GM12891 (cell line): ENCODE measurements around the gene TNFSF11.

Experiments used
- DNase-seq: peaks from one replicate; pipeline ENCODE4 v3.0.0; 2011; ENCODE audit warnings: low spot score; ENCODE audit not compliant: insufficient read length
- FAIRE-seq: peaks from 2 replicates; lab custom pipeline; 2011; peaks lifted over from hg19 to GRCh38; lab: Jason Lieb, UNC
- PAX5 ChIP-seq: IDR thresholded peaks from 2 replicates; pipeline ENCODE4 v1.6.1; 2011; ENCODE audit warnings: low read length, moderate library complexity, mild to moderate bottlenecking; ENCODE audit not compliant: insufficient read depth, severe bottlenecking
- POLR2A ChIP-seq: IDR thresholded peaks from 2 replicates; pipeline ENCODE4 v1.6.1; 2011; ENCODE audit warnings: low read depth, low read length, control low read depth
- POLR2AphosphoS5 ChIP-seq: IDR thresholded peaks from 2 replicates; pipeline ENCODE4 v1.6.1; 2011; ENCODE audit warnings: low read depth, low read length, control low read depth
- POU2F2 ChIP-seq: IDR thresholded peaks from 2 replicates; pipeline ENCODE4 v1.6.1; 2011; ENCODE audit warnings: low read depth, mild to moderate bottlenecking, control low read depth, low read length, moderate library complexity
- SPI1 ChIP-seq: IDR thresholded peaks from 2 replicates; pipeline ENCODE4 v1.6.1; 2011; ENCODE audit warnings: low read depth, low read length, control low read depth
- TAF1 ChIP-seq: IDR thresholded peaks from 2 replicates; pipeline ENCODE4 v1.6.1; 2011; ENCODE audit warnings: low read depth, low read length, control low read depth

TNFSF11 gene

DNA sequence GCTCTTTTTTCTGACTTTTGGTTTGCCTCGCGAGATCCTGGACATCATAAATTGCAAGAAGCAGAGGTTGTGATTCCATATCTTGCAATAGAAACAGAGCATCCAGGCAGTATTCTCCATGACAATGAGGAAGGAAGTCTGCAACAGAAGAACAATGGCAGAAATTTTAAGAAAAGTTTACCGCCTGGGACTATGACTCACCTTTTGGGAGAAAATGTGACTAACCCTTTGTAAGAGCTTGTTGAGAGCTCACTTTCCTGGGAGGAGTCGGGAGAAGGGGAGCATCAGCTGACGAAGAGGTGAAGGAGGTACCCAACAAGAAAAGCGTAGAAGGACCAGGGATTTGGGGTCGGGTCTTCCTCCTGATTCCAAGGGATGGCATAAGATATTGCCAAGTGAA, 34.3 kb upstream of the TNFSF11 start:
- FAIRE-seq (no peak), DNase-seq (no peak)
- TF ChIP-seq POLR2AphosphoS5 (no peak), POLR2A (no peak), TAF1 (no peak), PAX5 (no peak), POU2F2 (no peak), SPI1 (no peak)

GRCh38 chr13:42543215-42543797, 30.6 kb upstream of the TNFSF11 start:
- no peak for DNase-seq
- TF ChIP-seq TAF1 (no peak), POU2F2 (no peak), PAX5 (no peak), SPI1 (no peak), POLR2A (no peak), POLR2AphosphoS5 (no peak)
- FAIRE-seq, result no peak

GRCh38 chr13:42544246-42544926, 29.6 kb upstream of the TNFSF11 start:
- FAIRE-seq (no peak), DNase-seq (no peak)

GRCh38 chr13:42545842-42546241, 28.1 kb upstream of the TNFSF11 start:
- TF ChIP-seq PAX5, result no peak
- no peak for TF ChIP-seq POU2F2
- no peak for TF ChIP-seq POLR2A
- no peak for TF ChIP-seq SPI1
- no peak for TF ChIP-seq POLR2AphosphoS5
- TF ChIP-seq TAF1, result no peak
- peak; percentile 13 for FAIRE-seq
- no peak for DNase-seq

More at GRCh38 chr13:42544246-42544926, 29.6 kb upstream of the TNFSF11 start:
- TF ChIP-seq POU2F2 (no peak), SPI1 (peak; percentile 82)

DNA sequence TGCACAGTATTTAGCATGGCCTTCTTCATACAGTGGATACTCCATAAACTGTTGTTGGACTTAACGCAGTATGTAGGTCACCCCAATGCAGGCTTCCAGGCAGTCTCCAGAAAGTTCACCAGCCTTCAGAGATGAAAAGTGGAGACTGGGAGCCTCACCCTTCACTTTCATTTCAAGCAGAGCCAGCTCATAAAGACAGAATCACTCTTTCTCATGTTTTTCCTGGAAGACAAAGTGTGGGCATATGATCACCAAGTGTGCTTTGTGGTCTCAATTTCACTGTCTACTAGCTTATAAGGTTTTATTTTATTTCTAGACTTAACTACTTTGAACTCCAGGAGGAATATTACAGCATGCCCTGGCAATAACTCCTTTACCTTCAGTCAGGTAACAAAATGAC, 26.3 kb upstream of the TNFSF11 start:
- FAIRE-seq (no peak), DNase-seq (no peak)
- TF ChIP-seq PAX5 (no peak), POLR2AphosphoS5 (no peak), POU2F2 (no peak), SPI1 (no peak), POLR2A (no peak)

DNA sequence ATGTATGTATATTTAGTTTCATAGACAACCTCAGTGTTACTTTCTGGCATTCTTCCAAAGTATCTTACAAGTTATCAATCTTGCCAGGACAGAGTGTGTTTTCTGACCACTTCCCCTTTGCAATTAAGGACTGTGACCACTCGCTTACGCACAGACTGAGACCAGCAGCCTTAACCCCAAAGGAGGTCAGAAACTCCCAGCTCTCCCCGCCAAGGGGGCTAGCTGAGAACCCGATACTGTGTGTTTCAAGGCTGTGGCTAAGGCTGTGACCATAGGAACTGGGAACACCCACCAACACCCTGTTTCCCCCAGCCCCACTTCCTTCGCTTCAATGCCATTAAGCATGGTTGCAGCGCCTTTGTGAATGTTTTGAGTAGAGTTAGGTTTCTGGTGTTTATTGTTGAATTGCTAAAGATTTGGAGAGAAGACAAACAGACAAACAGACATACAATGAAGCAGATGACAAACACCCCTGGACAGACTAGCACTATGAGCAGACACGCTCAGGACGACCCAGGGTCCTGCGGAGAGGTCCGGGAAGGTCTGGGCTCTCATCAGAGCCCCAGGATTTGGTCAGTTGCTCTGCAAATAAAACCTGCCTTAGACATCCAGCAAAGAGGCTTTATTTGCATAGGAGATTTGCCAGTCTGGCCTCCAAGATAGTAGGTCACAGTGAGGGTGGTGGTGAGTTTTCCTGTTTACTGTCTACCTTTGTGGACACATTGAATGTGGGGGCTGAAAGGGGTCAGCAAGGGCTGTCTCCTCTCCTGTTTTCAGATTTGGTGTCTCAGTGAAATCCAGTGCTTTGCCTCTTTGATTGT, 25.0 kb upstream of the TNFSF11 start:
- TF ChIP-seq POU2F2, result peak; percentile 64; the same call in 1 of the 2 replicates
- peak; percentile 91 for TF ChIP-seq PAX5
- TF ChIP-seq POLR2AphosphoS5, result no peak
- TF ChIP-seq SPI1, result peak; percentile 95
- TF ChIP-seq TAF1, result no peak
- FAIRE-seq, result peak; percentile 99
- DNase-seq, result peak; percentile 43

DNA sequence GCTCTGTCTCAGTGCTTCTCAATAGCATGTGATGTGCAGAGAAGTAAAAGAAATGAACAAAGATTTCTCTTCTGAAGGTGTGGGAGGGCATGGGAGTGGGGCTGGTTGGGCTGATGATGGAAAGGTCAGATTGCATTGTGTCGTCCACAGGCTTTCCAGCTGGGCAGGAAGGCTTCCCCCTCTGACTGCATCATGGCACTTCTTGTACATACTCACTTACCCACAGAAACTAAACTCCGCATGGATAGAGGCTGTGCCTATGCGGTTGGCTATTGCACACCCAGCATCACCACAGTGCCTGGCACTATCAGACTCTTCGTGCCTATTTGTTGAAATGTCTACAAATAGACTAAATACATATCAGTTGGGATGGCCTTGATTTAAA, 24.4 kb upstream of the TNFSF11 start:
- FAIRE-seq (no peak), DNase-seq (no peak)
- no peak for TF ChIP-seq TAF1
- no peak for TF ChIP-seq PAX5
- TF ChIP-seq POLR2AphosphoS5, result no peak
- no peak for TF ChIP-seq SPI1
- TF ChIP-seq POLR2A, result no peak

DNA sequence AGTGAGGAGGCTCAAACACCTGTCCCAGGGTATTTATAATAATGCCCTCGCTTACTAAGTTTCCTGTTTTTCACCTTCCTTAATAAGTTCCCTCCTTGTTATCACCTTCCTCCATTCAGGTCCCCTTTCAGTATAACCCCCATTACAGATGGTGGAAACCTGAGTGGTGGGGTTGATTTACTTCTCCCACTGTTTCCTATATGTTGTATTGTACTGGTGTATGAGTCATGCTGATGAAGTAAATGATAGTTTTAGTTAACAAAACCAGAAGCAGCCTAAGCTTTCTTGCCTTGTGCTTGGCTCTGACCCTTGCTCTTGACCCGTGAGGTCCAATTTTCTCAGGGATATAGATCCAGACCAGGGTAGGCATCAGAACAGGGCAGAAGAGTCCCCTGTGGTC, 22.3 kb upstream of the TNFSF11 start:
- FAIRE-seq, result peak; percentile 35
- TF ChIP-seq TAF1 (no peak), PAX5 (no peak), POU2F2 (no peak), POLR2AphosphoS5 (no peak), POLR2A (no peak)
- no peak for DNase-seq
